OCI-LY7 (cell line): Measurements from ENCODE around the gene CEP112. TPM values are rescaled to one million over a fixed set of nuclear protein-coding genes. Genes with fewer than 3 reads are reported as not detected.
"Not testable (repeated sequence)": the region's sequence is repeated elsewhere in the genome, so short reads cannot be mapped to it uniquely, and the experiment has no call there.

Source experiments
- BruUV-seq: library from RNA; stranded (reverse); fragments of 400-500 nt; replicated peaks from 2 replicates; lab custom pipeline; 2021; lab: Mats Ljungman, UMichigan
- CTCF ChIA-PET: fragments of 300-600 bp; sonication (Branson Sonifier 250); formaldehyde crosslinking; loops from one replicate; lab custom pipeline; 2022; ENCODE audit warnings: antibody characterized with exemption; ENCODE audit not compliant: unreplicated experiment; lab: Charles Lee
- POLR2A ChIA-PET: fragments of 300-600 bp; sonication (Branson Sonifier 250); formaldehyde crosslinking; loops from one replicate; lab custom pipeline; 2022; ENCODE audit warnings: antibody characterized with exemption; lab: Charles Lee
- DNase-seq: peaks from one replicate; pipeline ENCODE4 v3.0.0-alpha.2; 2015; ENCODE audit warnings: low spot score
- H2AFZ ChIP-seq: fragments of 200-600 bp; sonication (generic), shearing (Covaris generic); 2 replicates; pipeline ENCODE4 v1.6.1; 2014; ENCODE audit warnings: mild to moderate bottlenecking, antibody characterized with exemption, low read length, moderate library complexity
- H3K27ac ChIP-seq: fragments of 200-600 bp; sonication (generic); 2 replicates; pipeline ENCODE4 v1.5.1; 2014; ENCODE audit warnings: mixed run types, low read depth, mild to moderate bottlenecking, moderate library complexity, low read length, inconsistent platforms; ENCODE audit not compliant: poor library complexity, severe bottlenecking
- H3K36me3 ChIP-seq: fragments of 200-600 bp; sonication (generic); 2 replicates; pipeline ENCODE4 v1.6.1; 2014; ENCODE audit warnings: mild to moderate bottlenecking, antibody characterized with exemption, low read length, moderate library complexity, mixed read lengths; ENCODE audit not compliant: insufficient read depth
- H3K4me1 ChIP-seq: fragments of 200-600 bp; sonication (generic); 2 replicates; pipeline ENCODE4 v1.5.1; 2014; ENCODE audit warnings: mild to moderate bottlenecking, low read length; ENCODE audit not compliant: insufficient read depth, poor library complexity, severe bottlenecking
- H3K4me2 ChIP-seq: fragments of 200-600 bp; sonication (generic); 2 replicates; pipeline ENCODE4 v1.6.1; 2014; ENCODE audit warnings: mild to moderate bottlenecking, low read length
- H3K4me3 ChIP-seq: fragments of 200-600 bp; sonication (generic); 2 replicates; pipeline ENCODE4 v1.5.1; 2014; ENCODE audit warnings: mild to moderate bottlenecking, low read depth, low read length; ENCODE audit not compliant: poor library complexity, severe bottlenecking
- H3K79me2 ChIP-seq: fragments of 200-600 bp; sonication (generic); 2 replicates; pipeline ENCODE4 v1.6.1; 2016; ENCODE audit warnings: low read depth, mild to moderate bottlenecking, low read length, moderate library complexity, mixed read lengths; ENCODE audit not compliant: insufficient read depth
- H3K9me2 ChIP-seq: fragments of 200-600 bp; sonication (generic); 2 replicates; pipeline ENCODE4 v1.6.1; 2016; ENCODE audit warnings: mild to moderate bottlenecking, low read length, mixed read lengths; ENCODE audit not compliant: insufficient read depth
- H3K9me3 ChIP-seq: fragments of 200-600 bp; sonication (generic); 2 replicates; pipeline ENCODE4 v1.6.1; 2014; ENCODE audit warnings: mild to moderate bottlenecking, mixed run types, low read length, mixed read lengths
- H4K20me1 ChIP-seq: fragments of 200-600 bp; sonication (generic); 2 replicates; pipeline ENCODE4 v1.6.1; 2014; ENCODE audit warnings: mild to moderate bottlenecking, antibody characterized with exemption, low read length, moderate library complexity, mixed read lengths; ENCODE audit not compliant: insufficient read depth
- CTCF ChIP-seq: fragments of 200-600 bp; sonication (generic); conservative IDR thresholded peaks from 2 replicates; pipeline ENCODE4 v1.5.1; 2014; ENCODE audit warnings: mild to moderate bottlenecking, antibody characterized with exemption, low read length, moderate library complexity, mixed read lengths
- EZH2phosphoT487 ChIP-seq: fragments of 200-600 bp; sonication (generic); IDR thresholded peaks from 2 replicates; pipeline ENCODE4 v1.6.1; 2018; ENCODE audit warnings: low read depth, borderline replicate concordance, mild to moderate bottlenecking, mixed run types, antibody characterized with exemption, low read length, moderate library complexity, mixed read lengths
- intact Hi-C: fragments of 100-400 bp; cut with micrococcal nuclease; formaldehyde crosslinking; loops from one replicate; pipeline ENCODE4 v1.10.0; 2022; ENCODE audit not compliant: unreplicated experiment
- total RNA-seq, 2 experiments: library from RNA; depleted of rRNA in 1 of 2; stranded (reverse); fragments of >200 nt in 1 of 2; shearing (Covaris generic) in 1 of 2; gene quantifications; 2 replicates each; pipeline ENCODE4 v1.2.3, GENCODE V29; 2014 to 2022

The CEP112 gene
- total RNA-seq, 2 experiments from 2014 or later: 2.7 to 6.9 TPM

- no peak overlapping the region for H3K4me2 ChIP-seq
Measured at GRCh38 chr17:65685110-65685509, 506.8 kb downstream of the CEP112 start.

GRCh38 chr17:65684631-65685030 is 507.3 kb downstream of the CEP112 start:
- no peak for DNase-seq
- no peak for TF ChIP-seq EZH2phosphoT487
- TF ChIP-seq CTCF: no peak
- Histone ChIP-seq H3K27ac (no peak overlapping the region), H3K9me2 (no peaks in the 10 kb centered on the region), H3K9me3 (no peaks in the 10 kb centered on the region), H2AFZ (no peak overlapping the region), H3K79me2 (no peaks in the 10 kb centered on the region), H4K20me1 (no peaks in the 10 kb centered on the region), H3K4me2 (no peak overlapping the region), H3K36me3 (no peaks in the 10 kb centered on the region), H3K4me1 (no peaks in the 10 kb centered on the region), H3K4me3 (no peak overlapping the region)
- ChIA-PET POLR2A (no interaction called here), CTCF (no interaction called here)
- intact Hi-C loops: no loop called here
- BruUV-seq: no TSS peak

More at GRCh38 chr17:65685110-65685509, 506.8 kb downstream of the CEP112 start:
- Histone ChIP-seq H3K27ac (no peak overlapping the region), H2AFZ (no peak overlapping the region), H3K9me2 (no peaks in the 10 kb centered on the region), H4K20me1 (no peaks in the 10 kb centered on the region), H3K9me3 (no peaks in the 10 kb centered on the region), H3K4me1 (no peaks in the 10 kb centered on the region), H3K36me3 (no peaks in the 10 kb centered on the region), H3K4me3 (no peak overlapping the region), H3K79me2 (no peaks in the 10 kb centered on the region)
- POLR2A ChIA-PET: interaction anchor here (0.7 kb wide), 1 partner anchor 237 kb away, joined by 7 read pairs; no protein-coding TSS in a partner anchor
- DNase-seq: no peak
- CTCF ChIA-PET: no interaction called here
- TF ChIP-seq EZH2phosphoT487: no peak
- TF ChIP-seq CTCF: no peak
- intact Hi-C loops: no loop called here
- no TSS peak for BruUV-seq

GRCh38 chr17:65683428-65683827 is 508.5 kb downstream of the CEP112 start:
- Histone ChIP-seq H3K4me3 (no peak overlapping the region), H3K9me2 (no peaks in the 10 kb centered on the region), H2AFZ (no peak overlapping the region), H3K9me3 (no peaks in the 10 kb centered on the region), H3K79me2 (no peaks in the 10 kb centered on the region), H3K36me3 (no peaks in the 10 kb centered on the region), H3K4me2 (no peak overlapping the region), H4K20me1 (no peaks in the 10 kb centered on the region), H3K4me1 (no peaks in the 10 kb centered on the region), H3K27ac (no peak overlapping the region)
- POLR2A ChIA-PET: no interaction called here
- TF ChIP-seq CTCF: no peak
- TF ChIP-seq EZH2phosphoT487: no peak
- intact Hi-C loops: no loop called here
- no TSS peak for BruUV-seq
- CTCF ChIA-PET: no interaction called here
- no peak for DNase-seq

GRCh38 chr17:65681763-65682162 is 510.2 kb downstream of the CEP112 start:
- BruUV-seq, H3K4me2 ChIP-seq, H3K4me3 ChIP-seq, H4K20me1 ChIP-seq, H3K9me3 ChIP-seq, H2AFZ ChIP-seq, CTCF ChIA-PET, DNase-seq, POLR2A ChIA-PET, H3K79me2 ChIP-seq, H3K36me3 ChIP-seq, H3K9me2 ChIP-seq, intact Hi-C loops, H3K27ac ChIP-seq, H3K4me1 ChIP-seq: not testable (repeated sequence)
